Aorta (tissue), 5 donors: ENCODE results near the gene RBBP8NL. TPM values are rescaled to one million over a fixed set of nuclear protein-coding genes. Genes with fewer than 3 reads are reported as not detected.

Experiments
- ATAC-seq: fragments of 200-7000 bp; cut with Tn5 transposase; one replicate; pipeline ENCODE4 v1.9.1; 2022; ENCODE audit warnings: moderate library complexity; ENCODE audit not compliant: low FRiP score
- DNase-seq, 2 donors: peaks; one replicate each; pipeline ENCODE4 v3.0.0-alpha.2; 2020
- H3K27ac ChIP-seq, 2 donors: one replicate each; pipeline ENCODE4 v1.5.1; 2013; ENCODE audit warnings: low read length in 2 of 2, mild to moderate bottlenecking in 2 of 2, moderate library complexity in 2 of 2, control low read depth in 1 of 2, inconsistent platforms in 1 of 2, low read depth in 1 of 2
- H3K27me3 ChIP-seq, 2 donors: one replicate each; pipeline ENCODE4 v1.6.1; 2013; ENCODE audit warnings: control low read depth in 1 of 2, low read length in 1 of 2, mild to moderate bottlenecking in 1 of 2, moderate library complexity in 1 of 2; ENCODE audit not compliant: insufficient read depth in 2 of 2, control insufficient read depth in 1 of 2
- H3K36me3 ChIP-seq, 2 donors: one replicate each; pipeline ENCODE4 v1.6.1; 2013; ENCODE audit warnings: control low read depth in 1 of 2, low read length in 1 of 2, mild to moderate bottlenecking in 1 of 2; ENCODE audit not compliant: insufficient read depth in 2 of 2, control insufficient read depth in 1 of 2
- H3K4me1 ChIP-seq, 2 donors: one replicate each; pipeline ENCODE4 v1.6.1; 2013; ENCODE audit warnings: low read length in 2 of 2, control low read depth in 1 of 2, mild to moderate bottlenecking in 1 of 2, moderate library complexity in 1 of 2; ENCODE audit not compliant: insufficient read depth in 2 of 2, control insufficient read depth in 1 of 2
- H3K4me3 ChIP-seq, 2 donors: one replicate each; pipeline ENCODE4 v1.5.1; 2013; ENCODE audit warnings: low read length in 2 of 2, control low read depth in 1 of 2, mild to moderate bottlenecking in 1 of 2
- H3K9me3 ChIP-seq: one replicate; pipeline ENCODE4 v1.6.1; 2013; ENCODE audit warnings: mild to moderate bottlenecking, low read length; ENCODE audit not compliant: control insufficient read depth
- WGBS, 2 donors: extraction: QIAGEN DNeasy Blood & Tissue Kit; methylation state at CpG; one replicate each; pipeline ENCODE4 v1.1.7; 2013; 5-methylcytosine and 5-hydroxymethylcytosine counted together
- intact Hi-C, 2 donors: fragments of 100-400 bp; cut with DNase I; formaldehyde crosslinking; loops; one replicate each; pipeline versions ENCODE4 v1.14.2 to v1.15.0; 2022
- polyA plus RNA-seq, 2 donors: library from polyadenylated mRNA; stranded (reverse); fragments of 200-250 nt; gene quantifications; one replicate each; pipeline ENCODE4 v1.2.3, GENCODE V29; 2013
- total RNA-seq, 2 donors: library from RNA; stranded (reverse); fragmentation: NEBNext Ultra II Directional; extraction: Animal tissue kit (Norgen Biotek cat#: 25700); gene quantifications; one replicate each; pipeline ENCODE4 v1.2.1, GENCODE V29; 2021
- donor health status: healthy with polysubstance abuse.
- donor health status: Bipolar disorder and iron deficiency.
- donor health status: DM: no; HTN: no; CAD: no.
- donor health status: DM: no; HTN: no; CAD: no.
- donor health status: DM: yes; HTN: yes; CAD: no.

Gene RBBP8NL
- total and polyA plus RNA-seq, 4 donors, result 1.6 TPM; not detected in 3

DNA sequence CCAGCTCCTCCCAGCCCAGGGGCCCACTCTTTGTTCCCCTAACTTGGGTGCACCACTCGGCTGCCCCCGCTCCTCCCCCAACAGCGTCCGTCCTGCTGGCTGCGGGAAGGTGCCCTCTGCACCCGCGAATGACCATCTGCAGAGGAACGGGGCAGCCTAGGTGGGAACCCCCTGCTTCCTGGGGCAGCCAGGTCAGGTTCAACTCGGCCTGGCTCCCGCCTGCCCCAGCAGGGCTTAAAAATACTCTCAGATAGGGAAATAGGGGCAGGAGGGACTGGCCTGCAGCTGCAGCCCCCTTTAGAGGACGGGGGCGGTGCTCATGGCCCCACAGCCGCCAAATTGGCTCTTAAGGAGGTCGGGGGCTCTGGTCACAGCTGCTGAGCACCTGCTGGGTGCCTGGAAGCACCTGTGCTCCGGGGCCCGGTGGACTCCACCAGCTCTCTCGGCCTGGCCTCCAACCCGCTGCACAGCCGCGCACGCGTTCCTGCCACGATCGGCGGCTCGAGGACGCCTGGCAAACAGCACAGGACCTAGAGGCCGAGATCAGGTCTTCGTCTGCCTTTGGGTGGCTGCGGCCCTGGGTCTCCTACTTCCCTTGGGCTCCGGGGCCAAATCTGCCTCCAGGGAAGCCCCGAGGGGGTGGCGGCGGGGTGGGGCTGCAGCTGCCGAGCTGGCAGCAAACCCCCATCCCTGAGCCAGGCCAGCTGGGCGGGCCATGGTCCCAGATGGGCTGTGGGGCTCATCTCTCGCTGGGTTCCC, 59.5 kb downstream of the RBBP8NL start:
- peak overlapping the region; percentile 73 to 88 for H3K4me3 ChIP-seq
- no peaks in the 10 kb centered on the region for H3K36me3 ChIP-seq
- 1 to 2% methylated on average over 35 to 37 of the region's 37 CpGs for WGBS, 2 donors
- ATAC-seq (no peak), DNase-seq (peak in 1 of 2 donors; percentile 65)
- no peaks in the 10 kb centered on the region for H3K4me1 ChIP-seq
- peak overlapping the region in 1 of 2 donors; percentile 48 for H3K27ac ChIP-seq
- H3K9me3 ChIP-seq, result no peaks in the 10 kb centered on the region
- intact Hi-C loops, result no loop called here
- H3K27me3 ChIP-seq, result no peaks in the 10 kb centered on the region

DNA sequence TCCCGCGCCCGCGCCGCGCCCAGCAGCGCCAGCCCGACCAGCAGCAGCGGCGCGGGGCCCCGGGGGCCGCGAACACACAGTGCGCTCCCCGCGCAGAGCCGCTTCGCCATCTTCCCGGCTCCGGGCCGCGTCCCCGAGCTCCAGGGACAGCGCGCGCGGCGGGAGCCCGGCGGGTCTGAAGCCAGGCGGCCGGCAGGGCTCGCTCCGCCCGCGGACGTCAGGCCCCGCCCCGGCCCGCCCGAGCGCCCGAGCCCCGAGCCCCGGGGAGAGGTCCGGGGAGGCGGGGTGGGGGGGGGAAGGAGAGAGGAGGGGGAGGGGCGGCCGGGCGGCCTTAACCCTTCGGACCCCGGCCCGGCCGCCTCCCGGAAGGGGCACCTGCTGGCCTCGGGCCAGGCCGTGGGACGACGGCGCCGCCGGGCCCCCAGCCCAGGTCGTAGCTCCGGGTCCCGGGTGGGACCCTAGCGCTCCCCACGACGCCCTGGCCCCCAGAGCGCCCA, 60.2 kb downstream of the RBBP8NL start, which contains the start of gene LAMA5:
LAMA5 (minus strand) TSS at position 177 of the 497 bp plus-strand sequence; CDS start at position 110, 67 bp downstream.
- DNase-seq, result peak; percentile 67 to 88
- H3K4me1 ChIP-seq, result no peaks in the 10 kb centered on the region

DNA sequence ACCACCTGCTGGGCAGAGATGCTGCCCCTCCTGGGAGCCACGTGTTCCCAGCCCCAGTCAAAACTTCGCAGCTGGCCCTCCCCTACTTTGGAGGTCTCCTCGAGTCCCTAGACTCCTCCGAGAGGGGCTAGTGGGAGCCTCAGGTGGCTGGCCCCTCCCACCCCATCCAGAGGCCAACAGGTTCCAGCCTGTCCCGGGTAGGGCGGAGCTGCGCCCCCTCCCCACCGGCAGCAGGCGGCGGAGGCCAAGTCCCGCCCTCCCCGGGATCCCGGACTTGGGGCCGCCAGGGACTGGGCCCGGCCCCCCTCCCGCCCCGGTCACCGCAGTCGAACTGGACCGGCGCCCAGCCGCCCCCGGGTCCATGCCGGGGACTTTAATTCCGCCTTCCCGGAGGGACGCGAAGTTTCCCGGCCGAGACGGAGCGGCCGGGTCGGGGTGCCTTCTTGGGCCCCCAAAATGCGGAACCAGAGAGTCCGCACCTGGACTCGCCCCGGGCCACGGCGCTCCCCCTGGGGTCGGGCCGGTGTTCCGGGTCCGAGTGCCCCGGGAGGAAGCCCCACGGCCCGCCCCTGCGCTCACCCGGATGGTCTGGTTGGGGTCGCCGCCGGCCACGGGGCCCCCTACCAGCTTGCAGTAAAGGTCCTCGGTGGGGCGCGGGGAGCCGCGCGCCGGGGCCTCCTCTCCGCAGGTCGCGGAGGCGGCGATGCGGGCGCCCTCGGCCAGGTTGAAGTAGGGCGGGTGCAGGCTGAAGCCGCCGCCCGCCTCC, 60.8 kb downstream of the RBBP8NL start:
- Histone ChIP-seq H3K27ac (peak overlapping the region; percentile 8 to 43), H3K4me3 (peak overlapping the region; percentile 73 to 88), H3K27me3 (no peaks in the 10 kb centered on the region), H3K4me1 (no peaks in the 10 kb centered on the region), H3K36me3 (peaks cover 0 to 1% of the 10 kb centered on the region in 2 donors), H3K9me3 (no peaks in the 10 kb centered on the region)
- DNase-seq (peak; percentile 56 to 82), ATAC-seq (no peak)
- intact Hi-C loops, result no loop called here
- WGBS, 2 donors, result 1 to 2% methylated on average over 28 to 72 of the region's 72 CpGs

More for the DNA sequence above, 60.2 kb downstream of the RBBP8NL start, which contains the start of gene LAMA5:
- no peaks in the 10 kb centered on the region for H3K27me3 ChIP-seq
- intact Hi-C loops, result no loop called here
- 0 to 1% methylated on average over 26 to 70 of the region's 70 CpGs for WGBS, 2 donors
- peak within 1 kb of the TSS; percentile 8 to 48 for H3K27ac ChIP-seq
- peak within 1 kb of the TSS; percentile 73 to 88 for H3K4me3 ChIP-seq
- ATAC-seq, result peak; percentile 20
- no peaks in the 10 kb centered on the region for H3K36me3 ChIP-seq
- no peaks in the 10 kb centered on the region for H3K9me3 ChIP-seq

DNA sequence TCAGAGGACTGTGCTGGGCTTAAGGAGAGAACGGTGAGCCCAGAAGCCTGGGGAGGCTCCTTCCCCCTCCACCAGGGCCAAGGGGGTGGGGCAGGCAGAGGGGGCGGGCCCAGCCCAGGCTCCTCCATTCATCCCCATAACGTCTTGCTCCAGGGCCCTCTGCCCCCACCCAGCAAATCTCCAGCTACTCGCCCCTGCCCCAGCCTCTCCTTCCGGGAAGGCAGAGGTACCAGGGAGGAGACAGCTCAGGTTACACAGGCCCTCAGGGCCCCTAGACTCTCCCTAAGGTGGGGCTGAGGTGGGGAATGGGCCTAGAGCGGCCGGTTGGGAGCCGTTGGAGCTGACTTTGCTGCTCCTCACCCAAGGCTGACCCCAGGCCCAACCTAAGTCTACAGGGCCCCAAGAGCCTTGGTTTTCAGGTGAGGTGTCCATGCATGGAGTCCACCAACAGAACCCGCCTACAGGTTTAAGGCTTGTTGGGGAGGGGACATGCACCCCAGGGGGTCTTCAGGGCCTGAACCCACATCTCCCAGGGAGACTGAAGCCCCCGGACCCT, 61.4 kb downstream of the RBBP8NL start:
- peak overlapping the region; percentile 49 to 66 for H3K27ac ChIP-seq
- no peaks in the 10 kb centered on the region for H3K9me3 ChIP-seq
- H3K4me1 ChIP-seq, result no peaks in the 10 kb centered on the region
- H3K36me3 ChIP-seq, result peaks cover 0 to 1% of the 10 kb centered on the region in 2 donors
- DNase-seq, result peak; percentile 66 to 88
- peak overlapping the region; percentile 73 to 88 for H3K4me3 ChIP-seq
- ATAC-seq, result peak; percentile 62
- 11 to 12% methylated on average over 9 to 10 of the region's 10 CpGs for WGBS, 2 donors
- no peaks in the 10 kb centered on the region for H3K27me3 ChIP-seq
- intact Hi-C loops, result no loop called here

DNA sequence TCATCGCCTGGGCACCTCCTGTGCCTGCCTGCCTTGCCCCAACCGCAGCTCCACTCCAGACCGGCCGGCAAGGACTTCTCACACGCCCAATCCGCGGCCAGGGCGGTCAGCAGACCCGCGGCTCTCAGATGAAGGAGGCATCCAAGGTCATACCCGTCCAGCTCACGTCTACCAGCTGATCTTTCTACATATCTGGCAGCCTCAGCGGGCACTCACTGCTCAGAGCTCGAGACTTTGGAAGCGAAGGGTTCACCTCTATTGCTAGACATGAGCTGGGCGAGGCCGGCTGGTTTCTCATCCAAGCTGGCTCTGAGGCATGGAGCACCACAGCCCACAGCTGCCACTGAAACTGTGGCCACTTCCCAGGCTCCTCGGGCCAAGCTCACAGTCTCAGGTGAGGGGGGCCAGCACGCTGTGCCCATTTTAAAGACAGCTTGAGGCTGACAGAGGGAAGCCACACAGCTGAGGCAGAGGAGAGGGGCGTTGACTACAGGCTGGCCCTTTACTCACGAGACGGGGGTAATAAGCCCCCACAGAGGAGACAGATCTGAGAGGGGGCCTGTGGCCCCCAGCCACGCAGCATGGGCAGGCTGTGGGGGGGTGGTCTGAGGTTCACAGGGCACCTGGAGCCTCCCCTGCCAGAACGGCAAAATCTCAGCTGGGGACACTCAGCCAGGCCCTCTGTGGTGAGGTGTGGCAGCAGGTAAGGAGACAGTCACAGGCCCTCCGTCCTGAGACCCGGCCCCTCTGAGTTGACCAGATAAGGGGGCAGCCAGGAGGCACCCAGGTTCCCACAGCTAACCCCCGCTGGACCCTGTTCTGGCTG, 62.2 kb downstream of the RBBP8NL start:
- H3K36me3 ChIP-seq, result peaks cover 0 to 1% of the 10 kb centered on the region in 2 donors
- DNase-seq (peak; percentile 75 to 80), ATAC-seq (peak; percentile 30)
- H3K9me3 ChIP-seq, result no peaks in the 10 kb centered on the region
- H3K4me1 ChIP-seq, result no peaks in the 10 kb centered on the region
- 8 to 10% methylated on average over 27 of the region's 27 CpGs for WGBS, 2 donors
- intact Hi-C loops, result no loop called here
- H3K4me3 ChIP-seq, result no peak overlapping the region
- no peaks in the 10 kb centered on the region for H3K27me3 ChIP-seq
- H3K27ac ChIP-seq, result peak overlapping the region; percentile 49 to 66

DNA sequence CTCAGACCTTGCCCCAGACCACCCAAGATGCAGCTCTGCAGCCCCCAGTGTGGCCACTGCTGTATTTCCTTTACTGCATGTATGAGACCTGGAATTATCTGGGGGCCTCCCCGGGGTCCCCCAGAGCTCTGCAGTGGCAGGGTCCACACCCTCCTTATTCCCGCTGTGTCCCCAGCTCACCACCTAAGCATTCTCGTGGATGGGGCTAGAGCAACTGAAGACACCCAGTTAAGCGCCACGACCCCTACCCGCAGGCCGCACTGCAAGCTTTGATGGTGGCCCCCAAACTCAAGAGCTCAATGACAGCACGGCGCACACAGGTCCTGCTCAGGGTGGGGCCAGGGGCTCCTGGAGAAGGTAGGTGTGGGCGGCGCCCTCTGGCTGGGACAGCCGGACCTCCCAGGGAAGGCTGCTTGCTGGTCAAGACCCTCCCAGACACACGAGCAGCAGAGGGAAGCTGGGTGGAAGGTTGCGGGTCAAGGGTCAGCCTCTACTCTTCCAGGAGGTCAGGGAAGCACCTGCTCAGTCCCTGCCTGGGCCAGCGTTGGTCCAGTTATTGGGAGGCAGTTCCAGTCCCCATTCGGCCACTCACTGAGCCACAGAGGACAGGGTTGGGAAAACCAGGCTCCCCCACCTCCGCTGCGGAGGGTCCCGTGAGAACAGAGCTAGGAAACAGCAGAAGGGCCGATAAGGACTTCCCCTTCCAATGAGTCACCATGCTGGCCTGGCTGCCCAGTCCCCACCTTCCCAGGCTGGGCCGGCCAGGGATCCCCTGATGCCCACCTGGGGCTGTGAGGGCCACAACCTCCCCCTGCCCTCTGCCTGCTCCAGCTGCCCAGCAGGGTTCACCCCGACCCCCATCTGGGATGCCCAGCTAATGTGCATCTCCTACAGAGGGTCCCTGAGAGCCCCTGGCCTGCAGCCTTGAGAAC, 63.2 kb downstream of the RBBP8NL start:
- ATAC-seq (no peak), DNase-seq (peak; percentile 58 to 81)
- intact Hi-C loops, result no loop called here
- H3K27ac ChIP-seq, result peak overlapping the region; percentile 15 to 17
- H3K9me3 ChIP-seq, result no peaks in the 10 kb centered on the region
- no peaks in the 10 kb centered on the region for H3K4me1 ChIP-seq
- H3K27me3 ChIP-seq, result no peaks in the 10 kb centered on the region
- H3K36me3 ChIP-seq, result peaks cover 0 to 1% of the 10 kb centered on the region in 2 donors
- WGBS, 2 donors, result 58 to 61% methylated on average over 22 of the region's 22 CpGs
- H3K4me3 ChIP-seq, result no peak overlapping the region

DNA sequence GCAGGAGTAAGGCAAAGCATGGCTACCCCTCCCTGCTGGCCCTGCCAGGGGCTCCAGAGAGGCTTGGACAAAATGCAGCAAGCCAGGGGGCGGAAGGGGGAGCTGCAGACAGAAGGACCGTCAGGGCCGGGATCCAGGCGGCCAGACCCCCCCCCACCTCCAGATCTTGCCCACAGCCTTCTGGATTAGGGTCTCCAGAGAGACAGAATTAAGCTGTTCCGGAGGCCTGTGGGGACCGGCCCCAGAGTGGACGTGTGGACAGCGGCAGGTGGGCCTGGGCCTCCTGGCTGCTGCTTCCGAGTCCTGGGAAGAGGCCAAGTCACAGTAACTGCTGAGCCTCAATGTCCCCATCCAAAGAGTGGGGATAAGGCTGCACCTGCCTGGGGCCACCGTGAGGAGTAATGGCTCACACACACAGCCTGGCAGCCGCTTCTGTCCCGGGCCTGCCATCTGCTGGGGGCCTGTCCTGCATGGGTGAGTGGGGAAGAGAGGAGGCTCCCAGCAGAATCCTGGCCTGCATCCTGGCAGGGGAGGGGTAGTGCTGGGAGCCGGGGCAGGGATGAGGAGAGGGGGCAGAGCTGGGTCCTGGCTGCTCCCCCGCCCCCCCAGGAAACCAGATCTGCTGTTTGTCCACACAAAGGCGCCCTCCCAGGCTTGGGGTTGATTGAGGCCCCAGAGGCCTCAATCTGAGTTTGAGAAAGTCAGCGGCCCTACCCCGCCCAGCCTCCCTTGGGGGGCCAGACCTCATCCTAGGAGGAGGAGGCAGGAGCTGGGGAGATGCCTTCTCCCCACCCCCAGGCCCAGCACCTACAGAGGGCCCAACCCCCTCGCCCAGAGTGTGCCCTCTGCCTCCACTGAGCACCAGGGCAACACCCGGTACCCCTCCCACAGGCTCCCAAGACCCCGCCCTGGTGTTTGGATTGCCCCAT, 64.1 kb downstream of the RBBP8NL start:
- no peaks in the 10 kb centered on the region for H3K9me3 ChIP-seq
- no peaks in the 10 kb centered on the region for H3K27me3 ChIP-seq
- WGBS, 2 donors, result 58 to 61% methylated on average over 18 to 20 of the region's 20 CpGs
- peak overlapping the region in 1 of 2 donors; percentile 7 for H3K27ac ChIP-seq
- peaks cover 0 to 1% of the 10 kb centered on the region in 2 donors for H3K36me3 ChIP-seq
- ATAC-seq (no peak), DNase-seq (peak; percentile 44 to 76)
- no peaks in the 10 kb centered on the region for H3K4me1 ChIP-seq
- intact Hi-C loops, result no loop called here
- no peak overlapping the region for H3K4me3 ChIP-seq
